GM21360 (cell line): ENCODE data around the gene C1orf21.

Source experiments
- ATAC-seq: cut with Tn5 transposase; IDR thresholded peaks from one replicate; pipeline ENCODE4 v1.9.1; 2021; ENCODE audit warnings: mild to moderate bottlenecking, moderate library complexity; ENCODE audit not compliant: unreplicated experiment

C1orf21 gene

DNA sequence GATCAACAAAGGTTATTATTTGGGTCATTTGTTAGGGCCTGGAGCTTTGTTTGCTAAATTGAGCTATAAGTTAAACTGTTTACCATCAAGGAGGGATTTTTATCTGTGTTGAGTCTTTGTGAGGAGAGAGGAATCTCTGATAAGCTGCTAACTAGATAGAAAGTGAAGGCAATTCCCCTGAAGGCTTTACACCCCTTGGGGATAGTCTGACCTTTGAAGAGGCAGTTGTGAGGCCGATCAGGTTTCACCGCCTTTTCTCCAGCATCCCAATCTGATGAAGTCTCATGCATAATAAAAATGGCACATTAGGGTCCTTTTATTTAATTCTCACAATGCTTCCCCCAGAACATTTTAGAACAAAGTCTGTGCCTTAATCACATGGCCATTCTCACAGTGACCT is 21.8 kb downstream of the C1orf21 start:
- ATAC-seq: no peak

DNA sequence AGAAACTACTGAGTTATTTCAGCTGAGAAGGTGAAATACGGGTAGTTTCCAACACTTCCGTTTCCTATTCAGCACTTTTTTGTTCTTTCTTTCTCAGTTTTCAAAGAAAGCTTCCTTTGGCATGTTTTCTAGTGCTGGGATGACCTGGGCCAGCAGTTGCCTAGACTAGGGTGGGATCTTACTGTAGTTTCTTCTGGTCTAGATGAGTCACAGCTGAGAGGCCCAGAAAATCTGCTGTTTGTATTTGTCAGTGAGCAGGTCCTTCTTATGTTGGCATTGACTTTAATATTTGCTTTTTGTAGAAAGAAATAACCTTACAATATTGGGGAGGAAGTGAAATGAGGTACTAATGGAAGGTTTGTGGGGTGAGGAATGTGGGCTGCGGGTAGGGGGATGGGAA is 22.2 kb downstream of the C1orf21 start:
- ATAC-seq: no peak

DNA sequence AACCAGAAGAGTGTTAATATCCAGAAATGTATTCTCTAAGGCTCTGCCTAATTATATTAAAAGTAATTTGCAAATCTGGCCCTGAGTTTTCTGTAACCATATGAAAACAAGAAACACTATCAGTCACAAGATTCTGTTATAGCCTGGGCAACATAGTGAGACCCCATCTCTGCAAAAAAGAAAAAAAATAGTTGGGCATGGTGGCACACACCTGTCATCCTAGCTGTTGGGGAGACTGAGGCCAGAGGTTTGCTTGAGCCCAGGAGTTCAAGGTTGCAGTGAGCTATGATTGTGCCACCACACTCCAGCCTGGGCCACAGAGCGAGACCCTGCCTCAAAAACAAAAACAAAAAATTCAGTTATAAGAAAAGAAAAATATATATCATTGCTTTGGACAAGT is 25.6 kb downstream of the C1orf21 start:
- ATAC-seq: no peak

DNA sequence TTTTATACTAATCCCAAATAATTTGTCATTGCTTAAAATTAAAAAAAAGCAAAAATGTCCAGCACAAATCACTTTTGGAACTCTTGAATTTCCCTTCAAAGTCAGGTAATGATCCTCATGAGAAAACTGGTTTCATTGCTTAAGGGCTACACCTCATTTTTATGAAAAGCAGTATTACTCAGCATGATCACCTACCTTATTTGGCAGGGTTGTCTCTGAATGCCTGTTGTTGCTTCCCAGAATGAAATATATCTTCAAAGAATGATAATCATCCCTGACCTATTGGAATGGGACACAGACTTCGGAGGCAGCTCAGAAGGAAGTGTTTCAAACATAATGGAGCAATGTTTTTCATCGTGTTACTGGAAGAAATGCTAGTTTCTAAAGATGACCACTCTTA is 29.7 kb downstream of the C1orf21 start:
- no peak for ATAC-seq

DNA sequence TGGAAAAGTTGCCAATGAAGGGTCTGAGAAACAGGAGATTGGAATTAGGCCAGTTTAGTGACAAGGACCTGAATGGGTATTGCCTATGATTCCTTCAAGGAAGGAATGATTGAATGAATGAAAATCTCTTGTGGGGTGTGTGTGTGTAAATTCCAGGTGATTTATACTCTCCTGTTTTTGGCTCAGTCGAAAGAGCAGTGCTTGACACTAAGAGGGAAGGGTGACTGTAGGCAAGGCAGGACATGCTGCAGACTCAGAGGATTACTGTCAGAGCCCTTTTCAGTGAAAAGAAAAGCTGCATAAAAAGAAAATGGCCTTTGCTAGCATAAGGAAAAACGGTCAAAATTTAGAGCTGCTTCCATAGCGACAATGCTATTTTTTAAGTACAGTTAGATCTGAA is 30.1 kb downstream of the C1orf21 start:
- no peak for ATAC-seq

DNA sequence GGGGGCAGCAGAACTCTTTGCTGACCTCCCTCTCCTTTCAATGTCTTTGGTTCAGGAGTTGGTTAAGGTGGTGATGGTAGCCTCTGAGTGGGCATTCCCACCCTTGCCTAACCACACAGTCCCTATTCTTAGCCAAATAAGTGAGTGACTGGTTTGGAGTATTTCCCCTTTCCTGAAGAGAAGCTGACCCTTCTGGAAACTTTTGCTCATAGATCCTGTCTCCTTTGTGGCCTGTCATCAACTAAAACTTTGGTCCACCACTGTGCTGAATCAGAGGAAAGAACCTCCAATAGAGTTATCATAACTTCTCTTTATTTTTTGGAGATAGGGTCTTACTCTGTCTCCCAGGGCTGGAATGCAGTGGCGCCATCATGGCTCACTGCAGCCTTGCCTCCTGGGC is 31.1 kb downstream of the C1orf21 start:
- ATAC-seq: no peak

DNA sequence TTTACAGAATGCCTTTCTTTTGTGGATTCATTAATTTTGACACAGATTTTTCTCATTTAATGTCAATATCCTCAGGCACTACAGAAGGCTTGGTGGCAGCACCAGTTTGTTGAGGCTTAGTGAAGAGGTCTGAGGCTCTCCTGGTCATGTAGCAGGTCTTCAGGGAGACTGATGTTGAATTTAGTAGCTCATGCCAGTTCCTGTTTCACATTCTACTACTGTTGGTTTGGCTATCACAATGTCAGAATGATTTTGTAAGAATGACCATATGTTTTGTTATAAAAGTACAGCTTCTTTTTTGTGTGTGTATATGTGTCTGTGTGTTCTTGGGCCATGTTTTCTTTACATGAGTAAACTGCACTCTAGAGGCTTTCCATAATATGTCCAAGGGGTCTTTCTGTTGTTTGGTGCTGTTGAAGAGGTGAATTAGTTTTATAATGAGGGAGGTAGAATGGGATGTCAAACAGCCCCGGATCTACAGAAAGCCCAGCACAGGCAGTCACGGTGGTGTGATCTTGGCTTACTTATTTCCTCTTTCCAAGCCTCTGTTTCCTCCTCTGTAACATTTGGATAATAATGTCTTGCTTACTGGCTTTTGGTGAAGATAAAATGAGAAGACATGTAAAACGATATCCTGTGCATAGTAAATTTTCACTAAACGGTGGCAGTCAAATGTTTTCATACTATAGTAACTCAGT is 32.0 kb downstream of the C1orf21 start:
- ATAC-seq: no peak

DNA sequence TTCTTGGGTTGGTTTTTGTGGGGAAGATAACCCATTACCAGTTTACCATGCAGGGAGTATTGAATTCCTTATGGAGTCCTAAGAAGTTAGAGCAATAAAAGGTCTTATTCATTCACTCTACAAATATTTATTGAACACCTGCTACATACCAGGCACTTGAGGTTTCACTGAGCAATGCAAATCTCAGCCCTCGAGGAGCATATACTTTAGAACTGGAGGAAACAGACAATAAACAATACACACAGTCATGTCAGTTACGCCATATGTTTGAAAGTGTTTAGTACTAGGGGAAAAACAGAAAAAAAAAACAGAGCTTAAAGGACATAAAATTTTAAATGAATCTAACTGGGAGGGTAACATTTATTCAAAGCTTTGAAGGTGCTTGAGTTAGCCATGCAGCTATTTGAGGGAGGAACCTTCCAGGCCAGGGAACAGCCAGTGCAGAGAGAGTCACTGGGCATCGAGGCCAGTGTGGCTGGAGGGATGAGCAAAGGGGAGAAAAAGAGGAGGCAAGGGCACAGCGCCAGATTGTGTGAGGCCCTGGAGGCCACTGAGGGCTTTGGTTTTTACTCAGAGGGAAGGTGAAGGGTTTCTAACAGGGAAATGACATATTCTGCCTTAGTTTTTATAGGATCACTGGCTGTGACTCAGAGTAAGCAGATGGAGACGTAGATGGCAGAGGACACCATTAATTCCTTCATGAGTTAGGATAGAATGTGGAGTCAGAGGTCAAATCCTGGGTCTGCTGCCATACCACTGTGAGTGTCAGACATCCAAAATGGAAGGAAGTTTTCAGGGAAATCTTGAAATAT is 32.7 kb downstream of the C1orf21 start:
- ATAC-seq: no peak

DNA sequence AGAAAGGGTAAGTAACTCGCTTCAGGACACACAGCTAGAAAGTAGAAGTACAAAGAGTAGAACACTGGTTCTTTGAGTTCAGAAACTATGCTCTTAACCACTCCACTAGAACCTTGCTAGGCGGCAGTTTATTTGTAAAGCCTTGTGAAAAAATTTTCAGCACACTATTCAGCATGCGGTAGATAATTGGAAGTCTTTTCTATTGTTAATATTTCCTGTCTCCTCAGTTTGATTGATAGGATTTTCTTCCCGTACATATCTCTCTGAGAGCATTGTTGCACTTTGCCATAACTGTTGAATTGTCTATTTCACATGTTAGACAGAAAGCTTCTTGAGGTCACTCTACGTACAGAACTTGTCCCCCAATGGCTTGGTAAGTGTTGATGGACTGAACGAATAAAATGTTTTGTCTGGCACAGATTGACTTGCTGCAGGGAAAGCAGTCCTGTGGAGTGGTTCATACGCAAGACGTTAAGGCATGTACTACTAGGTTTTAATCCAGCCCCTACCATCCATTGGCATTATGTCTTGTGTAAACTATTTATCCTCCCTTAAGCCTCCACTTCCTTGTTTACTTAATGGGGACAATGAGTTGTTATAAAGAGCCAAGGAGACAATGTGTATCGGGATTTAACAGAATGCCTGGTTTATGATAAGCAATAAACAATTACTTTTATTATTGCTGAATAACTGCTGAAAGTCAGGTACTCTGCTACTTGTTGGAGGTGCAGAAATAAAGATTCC is 35.8 kb downstream of the C1orf21 start:
- ATAC-seq: no peak

DNA sequence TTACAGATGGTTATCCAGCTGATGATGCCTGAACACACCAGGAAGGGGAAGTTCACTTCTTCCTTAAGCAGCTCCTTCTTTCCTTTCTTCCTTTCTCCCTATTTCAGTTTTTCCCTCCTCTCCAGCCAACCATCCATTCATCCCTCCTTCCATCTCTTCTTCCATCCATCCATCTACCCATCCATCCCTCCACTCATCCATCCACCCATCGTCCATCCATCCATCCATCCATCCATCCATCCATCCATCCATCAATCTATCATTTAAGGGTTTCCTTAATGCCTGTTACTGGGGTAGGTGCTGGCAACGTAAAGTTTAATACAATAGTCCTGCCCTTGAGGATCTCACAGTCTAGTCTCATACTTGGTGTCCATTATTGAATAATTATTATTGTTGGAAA is 36.8 kb downstream of the C1orf21 start:
- no peak for ATAC-seq

DNA sequence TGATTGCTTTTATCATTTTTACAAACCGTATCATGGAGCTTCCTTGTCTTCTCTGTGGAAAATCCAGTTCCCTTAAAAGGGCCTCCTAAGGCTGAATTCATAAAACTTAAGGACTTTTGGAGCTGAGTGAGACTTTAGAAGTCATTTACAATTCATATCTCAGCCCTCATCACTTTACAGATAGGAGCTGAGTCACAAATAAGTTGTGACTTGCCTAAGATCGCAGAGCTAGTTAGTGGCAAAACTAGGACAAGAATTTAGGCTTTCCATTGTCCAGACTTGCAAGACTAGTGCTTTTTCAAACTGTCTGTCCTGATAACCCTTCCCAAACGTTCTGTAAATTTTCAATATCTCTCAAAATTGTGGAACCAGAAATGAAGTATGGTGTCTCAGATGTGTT is 37.3 kb downstream of the C1orf21 start:
- ATAC-seq: no peak

DNA sequence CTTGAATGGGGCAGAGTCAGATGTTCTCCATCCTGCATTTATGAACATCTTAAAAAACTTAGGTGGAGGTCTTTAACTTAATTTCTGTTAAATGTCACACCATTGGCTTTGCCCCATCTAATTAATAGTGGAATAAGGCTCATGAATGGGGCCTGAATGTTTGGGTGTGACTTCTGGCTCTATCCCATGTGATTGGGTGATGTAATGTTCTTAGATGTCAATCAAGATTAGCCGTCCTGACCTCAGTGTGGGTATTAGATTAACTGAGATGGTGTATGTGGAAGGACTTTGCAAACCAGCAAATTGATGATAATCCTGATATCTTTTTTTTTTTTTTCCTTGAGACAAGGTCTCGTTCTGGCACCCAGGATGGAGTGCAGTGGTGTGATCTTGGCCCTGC is 38.1 kb downstream of the C1orf21 start:
- no peak for ATAC-seq

DNA sequence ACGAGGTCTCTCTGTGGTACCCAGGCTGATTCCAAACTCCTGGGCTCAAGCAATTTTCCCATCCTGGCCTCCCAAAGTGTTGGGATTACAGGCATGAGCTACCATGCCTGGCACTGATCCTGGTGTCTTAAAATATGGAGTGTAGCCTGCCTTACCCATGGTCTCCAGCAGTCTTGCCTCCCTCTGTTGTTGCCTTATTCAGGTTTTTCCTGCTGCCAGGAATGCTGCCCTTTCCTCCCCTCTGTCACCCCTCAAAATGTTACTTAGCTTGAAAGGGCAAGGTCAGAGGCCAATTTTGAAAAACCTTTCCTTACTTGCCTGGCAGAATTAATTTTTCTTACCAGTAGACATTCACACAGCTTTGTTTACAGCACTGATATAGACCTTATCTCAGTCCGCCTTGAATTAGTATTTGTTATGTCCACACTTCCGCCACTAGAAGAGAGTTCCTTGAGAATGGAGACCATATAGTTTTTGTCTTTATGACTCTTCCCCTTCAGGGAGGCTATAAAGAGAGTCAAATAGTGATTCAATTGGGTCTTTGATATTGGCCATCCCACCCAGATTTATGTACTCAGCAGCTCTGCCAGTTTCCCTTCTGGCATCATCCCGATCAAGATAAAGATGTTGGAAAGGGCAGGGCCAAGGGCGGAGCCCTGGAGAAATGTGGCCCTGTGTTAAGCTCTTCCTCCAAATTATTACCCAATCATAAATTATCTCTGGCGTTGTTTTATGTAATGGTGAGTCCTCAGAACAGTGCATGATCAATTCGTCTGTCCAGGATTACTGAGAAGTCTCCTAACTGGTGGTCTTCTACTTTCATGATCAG is 38.8 kb downstream of the C1orf21 start:
- no peak for ATAC-seq

DNA sequence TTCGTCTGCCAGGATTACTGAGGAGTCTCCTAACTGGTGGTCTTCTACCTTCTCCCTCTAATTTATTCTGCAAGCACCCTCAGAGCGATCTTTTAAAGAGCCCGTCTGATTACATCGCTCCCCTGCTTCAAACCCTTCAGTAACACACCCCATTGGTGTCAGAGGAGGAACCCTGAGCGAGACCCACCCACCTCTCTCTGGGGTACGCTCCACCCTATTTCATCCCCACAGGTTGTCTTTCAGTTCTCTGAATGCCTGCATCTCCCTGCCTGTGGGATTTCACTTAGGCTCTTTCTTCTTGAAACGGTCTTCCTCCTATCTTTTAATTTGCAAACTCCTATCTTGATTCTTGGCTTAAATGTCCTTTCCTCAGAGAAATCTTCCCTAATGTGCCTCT is 39.4 kb downstream of the C1orf21 start:
- ATAC-seq: no peak

DNA sequence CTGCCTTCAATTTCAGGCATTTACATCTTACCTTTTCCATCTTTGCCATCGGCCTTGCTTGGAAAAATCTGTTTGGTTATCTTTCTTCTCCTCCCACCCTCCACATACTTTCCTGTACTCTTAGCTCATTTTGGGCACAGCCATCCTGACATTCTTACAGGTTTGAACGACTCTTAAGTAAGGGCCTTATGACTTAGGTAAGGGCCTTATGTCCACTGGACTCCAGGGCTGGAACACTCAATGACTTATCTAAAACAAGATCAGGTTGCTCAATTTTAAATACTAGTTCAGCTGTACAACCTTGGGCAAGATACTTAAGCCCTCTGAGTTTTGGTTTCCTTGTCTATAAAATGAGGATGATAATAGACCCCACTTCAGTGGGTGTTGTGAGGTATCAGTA is 40.9 kb downstream of the C1orf21 start:
- no peak for ATAC-seq

DNA sequence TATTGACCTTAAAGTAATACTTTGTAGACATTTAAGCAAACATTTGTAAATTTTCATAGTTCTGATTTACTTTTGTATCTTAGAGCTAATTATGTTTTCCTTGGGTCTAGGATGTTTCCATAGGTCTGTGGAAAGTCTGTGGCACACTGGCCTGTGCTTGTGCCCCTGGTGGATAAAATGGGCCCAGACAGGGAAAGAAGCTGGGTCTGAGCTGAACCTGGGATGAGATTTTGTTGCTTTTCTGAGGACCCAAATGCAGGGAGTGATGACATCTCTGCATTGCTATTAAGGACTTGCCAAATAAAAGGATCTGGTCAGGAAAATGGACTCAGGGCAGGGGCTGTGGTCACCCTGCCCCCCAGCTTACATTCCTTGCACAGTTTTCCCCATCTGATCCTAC is 41.8 kb downstream of the C1orf21 start:
- no peak for ATAC-seq

DNA sequence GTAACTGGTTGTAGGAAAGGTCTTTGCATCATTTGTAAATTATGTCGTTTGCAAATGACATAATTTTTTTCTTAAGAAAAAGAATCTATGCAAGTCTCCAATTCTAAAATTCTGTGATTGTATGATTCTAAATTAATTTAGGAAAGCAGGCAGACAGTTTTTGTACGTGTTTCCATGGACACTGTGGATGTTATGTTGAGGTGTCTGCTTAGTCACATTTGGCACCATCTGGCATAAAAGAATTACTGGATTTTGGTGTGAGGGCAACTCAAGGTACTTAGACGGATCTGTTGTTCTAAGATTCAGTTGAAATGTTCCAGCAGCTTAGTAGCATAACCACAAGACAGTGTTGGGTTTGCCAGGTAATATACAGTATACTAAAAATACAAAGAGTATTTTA is 42.5 kb downstream of the C1orf21 start:
- no peak for ATAC-seq

DNA sequence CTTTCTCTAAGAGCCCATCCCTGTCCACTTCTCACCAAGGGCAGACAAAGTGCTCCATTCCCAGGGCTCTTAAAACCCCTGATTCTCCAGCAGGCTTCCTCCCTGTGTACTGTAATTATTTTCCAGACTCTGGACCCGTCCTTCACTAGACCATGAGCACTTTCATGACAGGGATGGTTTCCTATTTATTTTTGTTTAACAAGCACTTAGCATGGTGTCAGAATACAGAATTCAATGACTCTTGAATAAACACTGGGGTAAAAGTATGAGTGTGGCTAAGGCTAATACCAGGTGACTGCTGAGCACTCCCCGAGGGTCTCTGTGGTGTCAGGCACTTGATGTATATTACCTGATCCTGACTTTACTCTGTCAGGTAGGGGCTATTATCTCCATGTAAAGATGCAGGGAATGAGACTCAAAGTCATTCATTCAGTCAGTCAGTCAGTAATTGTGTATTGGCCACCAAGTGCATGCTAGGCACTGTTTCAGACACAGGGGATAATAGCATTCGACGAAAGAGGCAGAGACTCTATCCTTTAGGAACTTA is 47.2 kb downstream of the C1orf21 start:
- ATAC-seq: no peak

DNA sequence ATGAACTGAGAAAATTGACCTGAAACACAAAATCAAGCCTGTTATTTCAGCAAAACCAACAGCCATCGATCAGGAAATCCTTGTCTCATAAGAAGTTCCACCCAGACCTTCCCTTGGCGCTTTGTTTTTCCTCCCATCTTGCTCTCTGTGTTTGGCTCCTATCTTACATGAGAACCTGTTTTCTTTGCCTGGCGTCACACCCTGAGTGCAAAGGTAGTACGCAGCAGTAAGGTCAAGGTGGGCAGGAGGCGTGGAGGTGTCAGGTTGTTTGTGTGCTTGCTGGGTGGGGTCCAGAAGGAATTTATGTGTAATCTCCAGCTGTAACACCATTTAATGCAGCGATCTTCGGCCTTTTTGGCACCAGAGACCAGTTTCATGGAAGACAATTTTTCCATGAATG is 50.5 kb downstream of the C1orf21 start:
- ATAC-seq: no peak

DNA sequence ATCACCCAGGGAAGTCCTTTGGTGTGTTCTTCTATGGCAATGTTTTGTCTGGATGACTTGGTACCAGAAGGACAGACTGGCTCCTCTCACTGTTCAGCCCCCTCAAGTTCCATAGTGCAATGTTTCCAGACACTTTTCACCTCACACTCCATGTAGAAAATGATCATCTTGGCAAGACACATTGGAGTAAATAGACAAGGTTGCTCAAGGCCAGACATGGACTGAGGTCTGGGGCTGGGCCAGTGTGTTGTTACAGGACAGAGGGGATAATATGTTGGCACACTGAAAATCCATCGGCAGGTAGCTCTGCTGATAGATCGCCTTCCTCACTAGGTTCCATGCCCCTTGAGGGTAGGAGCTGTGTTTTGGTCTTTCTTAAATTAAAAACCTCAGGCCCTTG is 51.5 kb downstream of the C1orf21 start:
- no peak for ATAC-seq

DNA sequence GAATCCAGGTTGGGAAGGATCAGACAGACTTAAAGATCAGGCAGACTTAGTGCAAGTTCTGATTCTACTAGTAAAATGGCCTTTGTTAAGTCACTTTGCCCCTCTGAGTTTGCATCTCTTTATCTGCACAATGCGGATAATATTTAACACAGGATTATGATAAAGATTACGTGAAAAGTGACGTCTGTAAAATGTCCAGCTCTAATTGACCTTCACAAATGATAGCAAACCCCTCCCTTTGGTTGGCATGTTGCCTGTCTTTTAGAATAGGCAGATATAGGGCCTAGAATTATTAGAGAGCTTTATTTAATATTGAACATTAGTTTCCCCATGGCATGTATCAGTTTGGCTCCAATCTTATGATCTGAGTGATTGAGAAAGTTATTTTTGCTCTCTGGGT is 55.4 kb downstream of the C1orf21 start:
- ATAC-seq: no peak
